ENCODE measurements around the gene TRIM9. TPM values are rescaled to one million over a fixed set of nuclear protein-coding genes. Genes with fewer than 3 reads are reported as not detected.

TRIM9 gene
- total and polyA plus RNA-seq, 2 experiments from 2014 or later = 4.4 to 6.2 TPM

GRCh38 chr14:50953502-50953901, 141.4 kb downstream of the TRIM9 start (continued):
- no peak for TF ChIP-seq ZNF114 (CRISPR knock-in tag; IDR thresholded peaks at IDR 0.05)
- TF ChIP-seq, protein P1, sequence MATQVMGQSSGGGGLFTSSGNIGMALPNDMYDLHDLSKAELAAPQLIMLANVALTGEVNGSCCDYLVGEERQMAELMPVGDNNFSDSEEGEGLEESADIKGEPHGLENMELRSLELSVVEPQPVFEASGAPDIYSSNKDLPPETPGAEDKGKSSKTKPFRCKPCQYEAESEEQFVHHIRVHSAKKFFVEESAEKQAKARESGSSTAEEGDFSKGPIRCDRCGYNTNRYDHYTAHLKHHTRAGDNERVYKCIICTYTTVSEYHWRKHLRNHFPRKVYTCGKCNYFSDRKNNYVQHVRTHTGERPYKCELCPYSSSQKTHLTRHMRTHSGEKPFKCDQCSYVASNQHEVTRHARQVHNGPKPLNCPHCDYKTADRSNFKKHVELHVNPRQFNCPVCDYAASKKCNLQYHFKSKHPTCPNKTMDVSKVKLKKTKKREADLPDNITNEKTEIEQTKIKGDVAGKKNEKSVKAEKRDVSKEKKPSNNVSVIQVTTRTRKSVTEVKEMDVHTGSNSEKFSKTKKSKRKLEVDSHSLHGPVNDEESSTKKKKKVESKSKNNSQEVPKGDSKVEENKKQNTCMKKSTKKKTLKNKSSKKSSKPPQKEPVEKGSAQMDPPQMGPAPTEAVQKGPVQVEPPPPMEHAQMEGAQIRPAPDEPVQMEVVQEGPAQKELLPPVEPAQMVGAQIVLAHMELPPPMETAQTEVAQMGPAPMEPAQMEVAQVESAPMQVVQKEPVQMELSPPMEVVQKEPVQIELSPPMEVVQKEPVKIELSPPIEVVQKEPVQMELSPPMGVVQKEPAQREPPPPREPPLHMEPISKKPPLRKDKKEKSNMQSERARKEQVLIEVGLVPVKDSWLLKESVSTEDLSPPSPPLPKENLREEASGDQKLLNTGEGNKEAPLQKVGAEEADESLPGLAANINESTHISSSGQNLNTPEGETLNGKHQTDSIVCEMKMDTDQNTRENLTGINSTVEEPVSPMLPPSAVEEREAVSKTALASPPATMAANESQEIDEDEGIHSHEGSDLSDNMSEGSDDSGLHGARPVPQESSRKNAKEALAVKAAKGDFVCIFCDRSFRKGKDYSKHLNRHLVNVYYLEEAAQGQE (IDR thresholded peaks at IDR 0.05; ENCODE audit: unreplicated experiment) = no peak
- no peak for TF ChIP-seq EZH2phosphoT487 (IDR thresholded peaks at IDR 0.05; ENCODE audit: unreplicated experiment)
- TF ChIP-seq POLR2AphosphoS5 (IDR thresholded peaks at IDR 0.05; ENCODE audit: low read depth) = no peak

DNA sequence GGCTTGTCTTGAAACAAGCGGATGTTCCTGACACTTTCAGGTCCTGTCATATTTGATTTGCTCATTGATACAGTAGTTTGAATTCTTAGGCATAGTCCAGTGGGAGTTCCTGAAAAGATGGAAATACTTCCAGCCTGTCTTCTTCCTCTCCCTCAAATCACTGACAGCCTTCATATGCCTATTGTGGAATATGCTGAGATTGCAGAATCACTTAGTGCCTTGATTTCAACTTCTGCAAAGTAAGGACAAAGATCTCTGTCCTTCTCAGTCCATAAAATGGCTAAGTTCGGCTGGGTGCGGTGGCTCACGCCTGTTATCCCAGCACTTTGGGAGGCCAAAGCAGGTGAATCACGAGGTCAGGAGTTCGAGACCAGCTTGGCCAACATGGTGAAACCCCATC, 143.9 kb downstream of the TRIM9 start:
- Histone ChIP-seq H3K27me3 (ENCODE audit: insufficient read depth) (no peaks in the 10 kb centered on the region), H4K20me1 (replicated peaks; ENCODE audit: insufficient read depth) (no peaks in the 10 kb centered on the region), H3K79me2 (replicated peaks; ENCODE audit: insufficient read depth) (no peaks in the 10 kb centered on the region), H3K4me3 (no peak overlapping the region), H3K36me3 (ENCODE audit: insufficient read depth) (no peaks in the 10 kb centered on the region), H3F3A (replicated peaks; ENCODE audit: low read depth) (no peaks in the 10 kb centered on the region), H3K4me2 (no peak overlapping the region), H3K9me2 (ENCODE audit: insufficient read depth) (no peaks in the 10 kb centered on the region; the same call in 1 of the 2 replicates), H2AFZ (no peak overlapping the region), H3K27ac (ENCODE audit: low read depth) (no peak overlapping the region), H3K4me1 (ENCODE audit: insufficient read depth) (no peaks in the 10 kb centered on the region)
- Mint-ChIP-seq H3K36me3 (ENCODE audit: low read depth) (peaks cover 3% of the 10 kb centered on the region; the same call in 1 of the 3 replicates), H3K4me3 (no peak overlapping the region), H3K4me1 (peaks cover 16% of the 10 kb centered on the region), H3K9me3 (peaks cover under 1% of the 10 kb centered on the region; the same call in 1 of the 3 replicates), H3K27me3 (ENCODE audit: insufficient read depth, low read depth, poor library complexity) (no peaks in the 10 kb centered on the region), H3K27ac (no peak overlapping the region)
- TF ChIP-seq ZNF331 (CRISPR knock-in tag; IDR thresholded peaks at IDR 0.05; ENCODE audit: low read depth) (no peak), CREB1 (CRISPR knock-in tag; IDR thresholded peaks at IDR 0.05; ENCODE audit: low read depth) (no peak), STAT1 (IDR thresholded peaks at IDR 0.05; ENCODE audit: unreplicated experiment) (no peak), EZH2phosphoT487 (IDR thresholded peaks at IDR 0.05; ENCODE audit: unreplicated experiment) (no peak), NANOG (IDR thresholded peaks at IDR 0.05; ENCODE audit: borderline replicate concordance) (no peak), JUNB (IDR thresholded peaks at IDR 0.05; ENCODE audit: unreplicated experiment) (no peak)
- TF ChIP-seq, protein P1 (IDR thresholded peaks at IDR 0.05; ENCODE audit: unreplicated experiment) = no peak
- DNase-seq (ENCODE audit: low spot score) (no peak), ATAC-seq (no peak)
